HepG2 (cell line): ENCODE results near the gene HPD. TPM values are rescaled to one million over a fixed set of nuclear protein-coding genes. Genes with fewer than 3 reads are reported as not detected.
A peak's percentile ranks its signal among the peaks of the same experiment; 100 is the strongest.

ENCODE experiments used
- AKAP8 ChIP-seq: sonication (generic); formaldehyde crosslinking; IDR thresholded peaks from 2 replicates; pipeline ENCODE4 v1.5.1; 2020; ENCODE audit warnings: mild to moderate bottlenecking, missing genetic modification reagents
- DMAP1 ChIP-seq: IDR thresholded peaks from 2 replicates; pipeline ENCODE4 v1.6.1; 2016
- HOXA3 ChIP-seq: sonication (generic); formaldehyde crosslinking; IDR thresholded peaks from 2 replicates; pipeline ENCODE4 v1.5.0; 2020; ENCODE audit warnings: missing genetic modification reagents
- SKI ChIP-seq: fragments of 450-650 bp; IDR thresholded peaks from one replicate; pipeline ENCODE4 v1.6.1; 2018; ENCODE audit warnings: mild to moderate bottlenecking; ENCODE audit not compliant: partially characterized antibody
- STAG1 ChIP-seq: sonication (generic); formaldehyde crosslinking; IDR thresholded peaks from 2 replicates; pipeline ENCODE4 v1.4.0; 2020; ENCODE audit warnings: missing genetic modification reagents
- ZNF367 ChIP-seq: sonication (generic); formaldehyde crosslinking; IDR thresholded peaks from 2 replicates; pipeline ENCODE4 v1.4.0; 2020; ENCODE audit warnings: missing genetic modification reagents, borderline replicate concordance
- ZNF766 ChIP-seq: sonication (generic); formaldehyde crosslinking; IDR thresholded peaks from 2 replicates; pipeline ENCODE4 v1.5.0; 2020; ENCODE audit warnings: missing genetic modification reagents, borderline replicate concordance
- ZNF782 ChIP-seq: sonication (generic); formaldehyde crosslinking; IDR thresholded peaks from 2 replicates; pipeline ENCODE4 v1.4.0; 2020; ENCODE audit warnings: missing genetic modification reagents, mild to moderate bottlenecking, borderline replicate concordance
- polyA plus RNA-seq, 8 experiments: library from polyadenylated mRNA; depleted of rRNA in 3 of 8; stranded (reverse) in 7 of 8; unstranded in 1 of 8; fragments of >200 nt; fragmentation: Illumina TruSeq in 4 of 8; extraction: Trizol in 4 of 8; gene quantifications; 2 replicates each; pipeline versions ENCODE4 v1.2.1 to v1.2.3, GENCODE V29; 2011 to 2016; ENCODE audit warnings: low read depth in 4 of 8, missing spikeins in 1 of 8, mixed read lengths in 1 of 8; ENCODE audit not compliant: insufficient read depth in 1 of 8
- total RNA-seq, 5 experiments: library from RNA; depleted of rRNA; stranded (reverse); fragments of >200 nt; fragmentation: Illumina TruSeq; extraction: Trizol; gene quantifications; 2 replicates each; pipeline ENCODE4 v1.2.3, GENCODE V29; 2016; ENCODE audit warnings: low read depth in 1 of 5
- TF ChIP-seq, protein P1 (sequence below): sonication (generic); formaldehyde crosslinking; IDR thresholded peaks from 2 replicates; pipeline ENCODE4 v1.4.0; 2020; ENCODE audit warnings: missing genetic modification reagents
- TF ChIP-seq, protein P2 (sequence below): sonication (generic); formaldehyde crosslinking; IDR thresholded peaks from 2 replicates; pipeline ENCODE4 v1.5.1; 2020; ENCODE audit warnings: missing genetic modification reagents, mild to moderate bottlenecking, borderline replicate concordance
- TF ChIP-seq, protein P3 (sequence below): IDR thresholded peaks from 2 replicates; pipeline ENCODE4 v1.6.1; 2016; ENCODE audit warnings: low read depth
- TF ChIP-seq, protein P4 (sequence below): sonication (generic); formaldehyde crosslinking; IDR thresholded peaks from 2 replicates; pipeline ENCODE4 v1.4.0; 2020; ENCODE audit warnings: missing genetic modification reagents
- TF ChIP-seq, protein P5 (sequence below): sonication (generic); formaldehyde crosslinking; conservative IDR thresholded peaks from 2 replicates; pipeline ENCODE4 v1.8.1; 2023; ENCODE audit warnings: missing genetic modification reagents

The HPD gene
- total and polyA plus RNA-seq, 2 of the 13 experiments (the other 11 are each of a cell fraction or from before 2014, with no cell fraction given): 120 to 195 TPM

DNA sequence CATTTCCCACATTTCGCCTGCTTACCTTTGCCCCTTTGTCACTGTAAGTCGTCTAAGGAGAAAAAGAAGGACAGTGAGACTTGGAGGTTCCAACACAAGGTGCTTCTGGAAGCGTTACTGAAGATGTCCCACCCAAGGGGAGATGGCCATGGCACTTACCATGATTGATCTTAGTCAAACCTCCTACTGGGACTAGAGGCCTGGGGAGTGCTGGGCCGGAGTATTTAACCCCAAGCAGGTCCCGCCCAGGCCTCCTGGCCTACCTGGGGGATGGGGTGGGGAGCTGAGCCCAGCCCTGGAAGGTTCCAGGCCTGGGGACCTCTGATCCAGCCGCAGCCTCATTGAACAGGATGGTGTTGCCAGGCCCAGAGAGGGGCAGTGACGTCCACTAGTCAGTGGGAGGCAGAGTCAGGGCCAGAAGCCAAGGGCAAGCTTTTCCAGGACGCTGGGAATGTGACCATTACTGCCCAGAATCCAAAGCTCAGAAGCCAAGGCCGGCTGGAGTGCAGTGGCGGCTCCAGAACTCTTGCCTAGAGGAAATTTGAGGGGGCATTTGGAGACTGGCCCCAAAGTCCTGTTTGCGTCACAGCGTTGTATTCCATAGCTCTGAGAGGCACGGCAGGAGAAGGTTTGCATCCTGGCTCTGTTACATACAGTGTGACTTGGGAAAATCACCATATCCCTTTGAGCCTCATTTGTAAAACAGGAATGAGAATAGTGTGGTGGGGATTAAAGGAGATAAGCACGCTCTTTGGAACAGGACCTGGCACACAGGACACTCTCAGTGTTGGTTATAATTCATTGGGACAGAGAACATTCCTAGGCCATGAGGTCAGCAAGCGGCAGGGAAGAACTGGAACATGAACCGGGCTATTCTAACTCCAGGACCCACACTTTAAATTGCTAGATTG is at the start of gene HPD (continued):
- TF ChIP-seq, protein P1, sequence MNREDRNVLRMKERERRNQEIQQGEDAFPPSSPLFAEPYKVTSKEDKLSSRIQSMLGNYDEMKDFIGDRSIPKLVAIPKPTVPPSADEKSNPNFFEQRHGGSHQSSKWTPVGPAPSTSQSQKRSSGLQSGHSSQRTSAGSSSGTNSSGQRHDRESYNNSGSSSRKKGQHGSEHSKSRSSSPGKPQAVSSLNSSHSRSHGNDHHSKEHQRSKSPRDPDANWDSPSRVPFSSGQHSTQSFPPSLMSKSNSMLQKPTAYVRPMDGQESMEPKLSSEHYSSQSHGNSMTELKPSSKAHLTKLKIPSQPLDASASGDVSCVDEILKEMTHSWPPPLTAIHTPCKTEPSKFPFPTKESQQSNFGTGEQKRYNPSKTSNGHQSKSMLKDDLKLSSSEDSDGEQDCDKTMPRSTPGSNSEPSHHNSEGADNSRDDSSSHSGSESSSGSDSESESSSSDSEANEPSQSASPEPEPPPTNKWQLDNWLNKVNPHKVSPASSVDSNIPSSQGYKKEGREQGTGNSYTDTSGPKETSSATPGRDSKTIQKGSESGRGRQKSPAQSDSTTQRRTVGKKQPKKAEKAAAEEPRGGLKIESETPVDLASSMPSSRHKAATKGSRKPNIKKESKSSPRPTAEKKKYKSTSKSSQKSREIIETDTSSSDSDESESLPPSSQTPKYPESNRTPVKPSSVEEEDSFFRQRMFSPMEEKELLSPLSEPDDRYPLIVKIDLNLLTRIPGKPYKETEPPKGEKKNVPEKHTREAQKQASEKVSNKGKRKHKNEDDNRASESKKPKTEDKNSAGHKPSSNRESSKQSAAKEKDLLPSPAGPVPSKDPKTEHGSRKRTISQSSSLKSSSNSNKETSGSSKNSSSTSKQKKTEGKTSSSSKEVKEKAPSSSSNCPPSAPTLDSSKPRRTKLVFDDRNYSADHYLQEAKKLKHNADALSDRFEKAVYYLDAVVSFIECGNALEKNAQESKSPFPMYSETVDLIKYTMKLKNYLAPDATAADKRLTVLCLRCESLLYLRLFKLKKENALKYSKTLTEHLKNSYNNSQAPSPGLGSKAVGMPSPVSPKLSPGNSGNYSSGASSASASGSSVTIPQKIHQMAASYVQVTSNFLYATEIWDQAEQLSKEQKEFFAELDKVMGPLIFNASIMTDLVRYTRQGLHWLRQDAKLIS (CRISPR knock-in tag): peak; percentile 62; the same call in 1 of the 2 replicates
- TF ChIP-seq ZNF782 (CRISPR knock-in tag) (no peak), STAG1 (no peak; the same call in 1 of the 2 replicates), SKI (peak; percentile 23), ZNF766 (CRISPR knock-in tag) (no peak), HOXA3 (CRISPR knock-in tag) (peak; percentile 78; the same call in 1 of the 2 replicates), ZNF367 (no peak), DMAP1 (CRISPR knock-in tag) (peak; percentile 49; the same call in 1 of the 2 replicates), AKAP8 (CRISPR knock-in tag) (no peak)
- TF ChIP-seq, protein P2, sequence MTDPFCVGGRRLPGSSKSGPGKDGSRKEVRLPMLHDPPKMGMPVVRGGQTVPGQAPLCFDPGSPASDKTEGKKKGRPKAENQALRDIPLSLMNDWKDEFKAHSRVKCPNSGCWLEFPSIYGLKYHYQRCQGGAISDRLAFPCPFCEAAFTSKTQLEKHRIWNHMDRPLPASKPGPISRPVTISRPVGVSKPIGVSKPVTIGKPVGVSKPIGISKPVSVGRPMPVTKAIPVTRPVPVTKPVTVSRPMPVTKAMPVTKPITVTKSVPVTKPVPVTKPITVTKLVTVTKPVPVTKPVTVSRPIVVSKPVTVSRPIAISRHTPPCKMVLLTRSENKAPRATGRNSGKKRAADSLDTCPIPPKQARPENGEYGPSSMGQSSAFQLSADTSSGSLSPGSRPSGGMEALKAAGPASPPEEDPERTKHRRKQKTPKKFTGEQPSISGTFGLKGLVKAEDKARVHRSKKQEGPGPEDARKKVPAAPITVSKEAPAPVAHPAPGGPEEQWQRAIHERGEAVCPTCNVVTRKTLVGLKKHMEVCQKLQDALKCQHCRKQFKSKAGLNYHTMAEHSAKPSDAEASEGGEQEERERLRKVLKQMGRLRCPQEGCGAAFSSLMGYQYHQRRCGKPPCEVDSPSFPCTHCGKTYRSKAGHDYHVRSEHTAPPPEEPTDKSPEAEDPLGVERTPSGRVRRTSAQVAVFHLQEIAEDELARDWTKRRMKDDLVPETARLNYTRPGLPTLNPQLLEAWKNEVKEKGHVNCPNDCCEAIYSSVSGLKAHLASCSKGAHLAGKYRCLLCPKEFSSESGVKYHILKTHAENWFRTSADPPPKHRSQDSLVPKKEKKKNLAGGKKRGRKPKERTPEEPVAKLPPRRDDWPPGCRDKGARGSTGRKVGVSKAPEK (CRISPR knock-in tag): 0 out of 2 replicates have a peak, but pooled peaks have one; percentile 53
- TF ChIP-seq, protein P3, sequence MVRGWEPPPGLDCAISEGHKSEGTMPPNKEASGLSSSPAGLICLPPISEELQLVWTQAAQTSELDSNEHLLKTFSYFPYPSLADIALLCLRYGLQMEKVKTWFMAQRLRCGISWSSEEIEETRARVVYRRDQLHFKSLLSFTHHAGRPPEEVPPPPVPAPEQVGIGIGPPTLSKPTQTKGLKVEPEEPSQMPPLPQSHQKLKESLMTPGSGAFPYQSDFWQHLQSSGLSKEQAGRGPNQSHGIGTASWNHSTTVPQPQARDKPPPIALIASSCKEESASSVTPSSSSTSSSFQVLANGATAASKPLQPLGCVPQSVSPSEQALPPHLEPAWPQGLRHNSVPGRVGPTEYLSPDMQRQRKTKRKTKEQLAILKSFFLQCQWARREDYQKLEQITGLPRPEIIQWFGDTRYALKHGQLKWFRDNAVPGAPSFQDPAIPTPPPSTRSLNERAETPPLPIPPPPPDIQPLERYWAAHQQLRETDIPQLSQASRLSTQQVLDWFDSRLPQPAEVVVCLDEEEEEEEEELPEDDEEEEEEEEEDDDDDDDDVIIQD (CRISPR knock-in tag): peak; percentile 54
- TF ChIP-seq, protein P4, sequence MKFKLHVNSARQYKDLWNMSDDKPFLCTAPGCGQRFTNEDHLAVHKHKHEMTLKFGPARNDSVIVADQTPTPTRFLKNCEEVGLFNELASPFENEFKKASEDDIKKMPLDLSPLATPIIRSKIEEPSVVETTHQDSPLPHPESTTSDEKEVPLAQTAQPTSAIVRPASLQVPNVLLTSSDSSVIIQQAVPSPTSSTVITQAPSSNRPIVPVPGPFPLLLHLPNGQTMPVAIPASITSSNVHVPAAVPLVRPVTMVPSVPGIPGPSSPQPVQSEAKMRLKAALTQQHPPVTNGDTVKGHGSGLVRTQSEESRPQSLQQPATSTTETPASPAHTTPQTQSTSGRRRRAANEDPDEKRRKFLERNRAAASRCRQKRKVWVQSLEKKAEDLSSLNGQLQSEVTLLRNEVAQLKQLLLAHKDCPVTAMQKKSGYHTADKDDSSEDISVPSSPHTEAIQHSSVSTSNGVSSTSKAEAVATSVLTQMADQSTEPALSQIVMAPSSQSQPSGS (CRISPR knock-in tag): peak; percentile 65
- TF ChIP-seq, protein P5, sequence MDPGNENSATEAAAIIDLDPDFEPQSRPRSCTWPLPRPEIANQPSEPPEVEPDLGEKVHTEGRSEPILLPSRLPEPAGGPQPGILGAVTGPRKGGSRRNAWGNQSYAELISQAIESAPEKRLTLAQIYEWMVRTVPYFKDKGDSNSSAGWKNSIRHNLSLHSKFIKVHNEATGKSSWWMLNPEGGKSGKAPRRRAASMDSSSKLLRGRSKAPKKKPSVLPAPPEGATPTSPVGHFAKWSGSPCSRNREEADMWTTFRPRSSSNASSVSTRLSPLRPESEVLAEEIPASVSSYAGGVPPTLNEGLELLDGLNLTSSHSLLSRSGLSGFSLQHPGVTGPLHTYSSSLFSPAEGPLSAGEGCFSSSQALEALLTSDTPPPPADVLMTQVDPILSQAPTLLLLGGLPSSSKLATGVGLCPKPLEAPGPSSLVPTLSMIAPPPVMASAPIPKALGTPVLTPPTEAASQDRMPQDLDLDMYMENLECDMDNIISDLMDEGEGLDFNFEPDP (CRISPR knock-in tag): no peak
